GM12878 (cell line): ENCODE measurements around the gene MBD3L2B. TPM values are rescaled to one million over a fixed set of nuclear protein-coding genes. Genes with fewer than 3 reads are reported as not detected.

Source experiments
- ATF7 ChIP-seq: fragments of 450-650 bp; IDR thresholded peaks from 2 replicates; pipeline ENCODE4 v1.6.1; 2016; ENCODE audit warnings: low read depth, mild to moderate bottlenecking
- BACH1 ChIP-seq: fragments of 450-650 bp; IDR thresholded peaks from 2 replicates; pipeline ENCODE4 v1.6.1; 2017; ENCODE audit warnings: mild to moderate bottlenecking, borderline replicate concordance
- BHLHE40 ChIP-seq, 2 experiments: fragments of 450-650 bp in 1 of 2; IDR thresholded peaks; 2 replicates each; pipeline ENCODE4 v1.6.1; 2011 to 2017; ENCODE audit warnings: low read depth in 2 of 2, borderline replicate concordance in 1 of 2, improper control_type of control experiment in 1 of 2, low read length in 1 of 2, mild to moderate bottlenecking in 1 of 2
- CBFB ChIP-seq: IDR thresholded peaks from 2 replicates; pipeline ENCODE4 v1.6.1; 2016; ENCODE audit warnings: antibody characterized with exemption, low read depth
- CHD1 ChIP-seq: IDR thresholded peaks from 2 replicates; pipeline ENCODE4 v1.6.1; 2012; ENCODE audit warnings: low read depth, low read length, improper control_type of control experiment
- CHD4 ChIP-seq: fragments of 200-600 bp; sonication (generic); IDR thresholded peaks from 2 replicates; pipeline ENCODE4 v1.6.1; 2016; ENCODE audit warnings: mild to moderate bottlenecking
- DPF2 ChIP-seq: fragments of 450-650 bp; IDR thresholded peaks from 2 replicates; pipeline ENCODE4 v1.6.1; 2017; ENCODE audit warnings: mild to moderate bottlenecking
- EED ChIP-seq: sonication (generic); IDR thresholded peaks from 2 replicates; pipeline ENCODE4 v1.6.1; 2016; ENCODE audit warnings: antibody characterized with exemption, low read depth
- EP300 ChIP-seq, 2 experiments: fragments of 150-350 bp in 1 of 2; IDR thresholded peaks; 2 replicates each; pipeline ENCODE4 v1.6.1; 2011 to 2012; ENCODE audit warnings: low read depth in 2 of 2, low read length in 2 of 2, borderline replicate concordance in 1 of 2, improper control_type of control experiment in 1 of 2, inconsistent platforms in 1 of 2; ENCODE audit not compliant: control insufficient read depth in 1 of 2
- IRF4 ChIP-seq: IDR thresholded peaks from 2 replicates; pipeline ENCODE4 v1.6.1; 2011; ENCODE audit warnings: low read depth, low read length
- JUNB ChIP-seq: IDR thresholded peaks from 2 replicates; pipeline ENCODE4 v1.6.1; 2016; ENCODE audit warnings: antibody characterized with exemption, mild to moderate bottlenecking
- MEF2B ChIP-seq: fragments of 450-650 bp; IDR thresholded peaks from 2 replicates; pipeline ENCODE4 v1.6.1; 2018; ENCODE audit warnings: mild to moderate bottlenecking, moderate library complexity; ENCODE audit not compliant: partially characterized antibody, poor library complexity, severe bottlenecking
- MLLT1 ChIP-seq: fragments of 450-650 bp; IDR thresholded peaks from 2 replicates; pipeline ENCODE4 v1.6.1; 2016; ENCODE audit warnings: mild to moderate bottlenecking
- MTA2 ChIP-seq: fragments of 450-650 bp; IDR thresholded peaks from 2 replicates; pipeline ENCODE4 v1.6.1; 2016; ENCODE audit warnings: low read depth, mild to moderate bottlenecking, moderate library complexity
- NBN ChIP-seq: fragments of 450-650 bp; IDR thresholded peaks from 2 replicates; pipeline ENCODE4 v1.6.1; 2016
- PBX3 ChIP-seq: IDR thresholded peaks from 2 replicates; pipeline ENCODE4 v1.6.1; 2011; ENCODE audit warnings: mild to moderate bottlenecking, low read depth, low read length, moderate library complexity; ENCODE audit not compliant: insufficient replicate concordance
- RAD51 ChIP-seq: fragments of 450-650 bp; IDR thresholded peaks from 2 replicates; pipeline ENCODE4 v1.6.1; 2016; ENCODE audit warnings: moderate library complexity, mild to moderate bottlenecking, inconsistent platforms
- ZNF217 ChIP-seq: fragments of 450-650 bp; IDR thresholded peaks from 2 replicates; pipeline ENCODE4 v1.6.1; 2017; ENCODE audit warnings: antibody characterized with exemption, mild to moderate bottlenecking
- ZZZ3 ChIP-seq: IDR thresholded peaks from 2 replicates; pipeline ENCODE4 v1.6.1; 2011; ENCODE audit warnings: low read depth; ENCODE audit not compliant: control insufficient read depth, insufficient read length
- polyA plus RNA-seq, 11 experiments: library from polyadenylated mRNA; depleted of rRNA in 4 of 11; unstranded in 6 of 11; stranded (reverse) in 5 of 11; fragments of >200 nt; fragmentation: Nextera tagmentation in 4 of 11; fragmentation: Illumina TruSeq in 1 of 11; extraction: Ambion mirVana in 4 of 11; extraction: Trizol in 1 of 11; gene quantifications; 1 replicate in 1 of 11; 2 replicates in 10 of 11; pipeline versions ENCODE4 v1.2.1 to v1.2.3, GENCODE V29; 2011 to 2016; ENCODE audit warnings: inconsistent platforms in 2 of 11, missing spikeins in 2 of 11, low read depth in 1 of 11
- total RNA-seq, 4 experiments: library from RNA; depleted of rRNA in 3 of 4; stranded (reverse); fragments of >200 nt in 3 of 4; fragmentation: Illumina TruSeq in 1 of 4; extraction: Trizol in 1 of 4; gene quantifications; 2 replicates each; pipeline versions ENCODE4 v1.2.1 to v1.2.3, GENCODE V29; 2013 to 2021
- TF ChIP-seq, protein P1 (sequence below): IDR thresholded peaks from 2 replicates; pipeline ENCODE4 v1.6.1; 2012; ENCODE audit warnings: low read length, inconsistent platforms
- TF ChIP-seq, protein P2 (sequence below): IDR thresholded peaks from 2 replicates; pipeline ENCODE4 v1.6.1; 2012; ENCODE audit warnings: low read depth, low read length, improper control_type of control experiment
- TF ChIP-seq, protein P3 (sequence below): IDR thresholded peaks from 2 replicates; pipeline ENCODE4 v1.6.1; 2011; ENCODE audit warnings: borderline replicate concordance, low read depth, mild to moderate bottlenecking, moderate library complexity, mixed read lengths, low read length; ENCODE audit not compliant: insufficient read depth; ENCODE audit errors: extremely low read length
- TF ChIP-seq, protein P4 (sequence below): IDR thresholded peaks from 2 replicates; pipeline ENCODE4 v1.6.1; 2012; ENCODE audit warnings: mild to moderate bottlenecking, low read depth, low read length

The MBD3L2B gene
- total and polyA plus RNA-seq, 10 of the 15 experiments (the other 5 are each of a cell fraction or from before 2014, with no cell fraction given), result 0.10 TPM; not detected in 9

- TF ChIP-seq, protein P1, sequence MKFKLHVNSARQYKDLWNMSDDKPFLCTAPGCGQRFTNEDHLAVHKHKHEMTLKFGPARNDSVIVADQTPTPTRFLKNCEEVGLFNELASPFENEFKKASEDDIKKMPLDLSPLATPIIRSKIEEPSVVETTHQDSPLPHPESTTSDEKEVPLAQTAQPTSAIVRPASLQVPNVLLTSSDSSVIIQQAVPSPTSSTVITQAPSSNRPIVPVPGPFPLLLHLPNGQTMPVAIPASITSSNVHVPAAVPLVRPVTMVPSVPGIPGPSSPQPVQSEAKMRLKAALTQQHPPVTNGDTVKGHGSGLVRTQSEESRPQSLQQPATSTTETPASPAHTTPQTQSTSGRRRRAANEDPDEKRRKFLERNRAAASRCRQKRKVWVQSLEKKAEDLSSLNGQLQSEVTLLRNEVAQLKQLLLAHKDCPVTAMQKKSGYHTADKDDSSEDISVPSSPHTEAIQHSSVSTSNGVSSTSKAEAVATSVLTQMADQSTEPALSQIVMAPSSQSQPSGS, result 0 out of 2 replicates have a peak, but pooled peaks have one; percentile 26
- peak; percentile 36; the same call in 1 of the 2 replicates for TF ChIP-seq BACH1
- TF ChIP-seq MTA2, result peak; percentile 78
- TF ChIP-seq DPF2, result peak; percentile 79
- peak; percentile 76 for TF ChIP-seq EED
- no peak for TF ChIP-seq ZNF217
- no peak for TF ChIP-seq JUNB
- TF ChIP-seq MLLT1, result 0 out of 2 replicates have a peak, but pooled peaks have one; percentile 47
- TF ChIP-seq IRF4, result peak; percentile 51; the same call in 1 of the 2 replicates
- TF ChIP-seq, protein P2, sequence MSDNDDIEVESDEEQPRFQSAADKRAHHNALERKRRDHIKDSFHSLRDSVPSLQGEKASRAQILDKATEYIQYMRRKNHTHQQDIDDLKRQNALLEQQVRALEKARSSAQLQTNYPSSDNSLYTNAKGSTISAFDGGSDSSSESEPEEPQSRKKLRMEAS, result peak; percentile 64
- TF ChIP-seq BHLHE40 (IDR thresholded peaks at IDR 0.05; ENCODE audit: borderline replicate concordance in 1 of 2, low read depth in 2 of 2, low read length in 1 of 2), result peak; percentile 30 to 37; a peak in 1 of 4 replicates
- TF ChIP-seq ZZZ3, result no peak
- TF ChIP-seq CBFB, result no peak
- TF ChIP-seq, protein P3, sequence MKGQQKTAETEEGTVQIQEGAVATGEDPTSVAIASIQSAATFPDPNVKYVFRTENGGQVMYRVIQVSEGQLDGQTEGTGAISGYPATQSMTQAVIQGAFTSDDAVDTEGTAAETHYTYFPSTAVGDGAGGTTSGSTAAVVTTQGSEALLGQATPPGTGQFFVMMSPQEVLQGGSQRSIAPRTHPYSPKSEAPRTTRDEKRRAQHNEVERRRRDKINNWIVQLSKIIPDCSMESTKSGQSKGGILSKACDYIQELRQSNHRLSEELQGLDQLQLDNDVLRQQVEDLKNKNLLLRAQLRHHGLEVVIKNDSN, result peak; percentile 26
- TF ChIP-seq, protein P4, sequence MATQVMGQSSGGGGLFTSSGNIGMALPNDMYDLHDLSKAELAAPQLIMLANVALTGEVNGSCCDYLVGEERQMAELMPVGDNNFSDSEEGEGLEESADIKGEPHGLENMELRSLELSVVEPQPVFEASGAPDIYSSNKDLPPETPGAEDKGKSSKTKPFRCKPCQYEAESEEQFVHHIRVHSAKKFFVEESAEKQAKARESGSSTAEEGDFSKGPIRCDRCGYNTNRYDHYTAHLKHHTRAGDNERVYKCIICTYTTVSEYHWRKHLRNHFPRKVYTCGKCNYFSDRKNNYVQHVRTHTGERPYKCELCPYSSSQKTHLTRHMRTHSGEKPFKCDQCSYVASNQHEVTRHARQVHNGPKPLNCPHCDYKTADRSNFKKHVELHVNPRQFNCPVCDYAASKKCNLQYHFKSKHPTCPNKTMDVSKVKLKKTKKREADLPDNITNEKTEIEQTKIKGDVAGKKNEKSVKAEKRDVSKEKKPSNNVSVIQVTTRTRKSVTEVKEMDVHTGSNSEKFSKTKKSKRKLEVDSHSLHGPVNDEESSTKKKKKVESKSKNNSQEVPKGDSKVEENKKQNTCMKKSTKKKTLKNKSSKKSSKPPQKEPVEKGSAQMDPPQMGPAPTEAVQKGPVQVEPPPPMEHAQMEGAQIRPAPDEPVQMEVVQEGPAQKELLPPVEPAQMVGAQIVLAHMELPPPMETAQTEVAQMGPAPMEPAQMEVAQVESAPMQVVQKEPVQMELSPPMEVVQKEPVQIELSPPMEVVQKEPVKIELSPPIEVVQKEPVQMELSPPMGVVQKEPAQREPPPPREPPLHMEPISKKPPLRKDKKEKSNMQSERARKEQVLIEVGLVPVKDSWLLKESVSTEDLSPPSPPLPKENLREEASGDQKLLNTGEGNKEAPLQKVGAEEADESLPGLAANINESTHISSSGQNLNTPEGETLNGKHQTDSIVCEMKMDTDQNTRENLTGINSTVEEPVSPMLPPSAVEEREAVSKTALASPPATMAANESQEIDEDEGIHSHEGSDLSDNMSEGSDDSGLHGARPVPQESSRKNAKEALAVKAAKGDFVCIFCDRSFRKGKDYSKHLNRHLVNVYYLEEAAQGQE, result peak; percentile 57; the same call in 1 of the 2 replicates
- TF ChIP-seq MEF2B, result peak; percentile 39
- TF ChIP-seq CHD4, result no peak
- no peak for TF ChIP-seq CHD1
- peak; percentile 86 for TF ChIP-seq RAD51
- peak; percentile 77 to 85; a peak in 2 of 4 replicates for TF ChIP-seq EP300 (IDR thresholded peaks at IDR 0.05; ENCODE audit: borderline replicate concordance in 1 of 2, control insufficient read depth in 1 of 2, low read depth in 2 of 2, low read length in 2 of 2)
- TF ChIP-seq ATF7, result peak; percentile 77
- peak; percentile 72 for TF ChIP-seq NBN
- TF ChIP-seq PBX3, result peak; percentile 77
Measured at GRCh38 chr19:7013678-7014077, 7.6 kb downstream of the MBD3L2B start (continued).
